ENCODE measurements around the gene TH. TPM values are rescaled to one million over a fixed set of nuclear protein-coding genes. Genes with fewer than 3 reads are reported as not detected.

The TH gene
- total and polyA plus RNA-seq, 9 donors, result 0.12 to 4.1 (median 0.97) TPM; not detected in 2

- Histone ChIP-seq H3K4me1 (ENCODE audit: insufficient read depth) (no peaks in the 10 kb centered on the region), H3K27ac (no peak overlapping the region), H3K4me3 (no peak overlapping the region), H3K27me3 (peaks cover 4% of the 10 kb centered on the region), H3K36me3 (no peaks in the 10 kb centered on the region), H3K9me3 (no peaks in the 10 kb centered on the region)
- no peak for DNase-seq
- intact Hi-C loops (cut with DNase I), result loop anchor here in 1 of 4 donors (10.0 kb wide), 1 partner anchor 218 kb away; no protein-coding TSS in a partner anchor
- TF ChIP-seq CTCF (IDR thresholded peaks at IDR 0.05), result no peak
- TF ChIP-seq POLR2A (IDR thresholded peaks at IDR 0.05), result no peak
- TF ChIP-seq EP300 (IDR thresholded peaks at IDR 0.05), result no peak
- 27 to 36% (median 29%) methylated on average over 5 of the region's 5 CpGs for WGBS, 3 donors
Observed at GRCh38 chr11:2142300-2142759, 29.3 kb downstream of the TH start.

DNA sequence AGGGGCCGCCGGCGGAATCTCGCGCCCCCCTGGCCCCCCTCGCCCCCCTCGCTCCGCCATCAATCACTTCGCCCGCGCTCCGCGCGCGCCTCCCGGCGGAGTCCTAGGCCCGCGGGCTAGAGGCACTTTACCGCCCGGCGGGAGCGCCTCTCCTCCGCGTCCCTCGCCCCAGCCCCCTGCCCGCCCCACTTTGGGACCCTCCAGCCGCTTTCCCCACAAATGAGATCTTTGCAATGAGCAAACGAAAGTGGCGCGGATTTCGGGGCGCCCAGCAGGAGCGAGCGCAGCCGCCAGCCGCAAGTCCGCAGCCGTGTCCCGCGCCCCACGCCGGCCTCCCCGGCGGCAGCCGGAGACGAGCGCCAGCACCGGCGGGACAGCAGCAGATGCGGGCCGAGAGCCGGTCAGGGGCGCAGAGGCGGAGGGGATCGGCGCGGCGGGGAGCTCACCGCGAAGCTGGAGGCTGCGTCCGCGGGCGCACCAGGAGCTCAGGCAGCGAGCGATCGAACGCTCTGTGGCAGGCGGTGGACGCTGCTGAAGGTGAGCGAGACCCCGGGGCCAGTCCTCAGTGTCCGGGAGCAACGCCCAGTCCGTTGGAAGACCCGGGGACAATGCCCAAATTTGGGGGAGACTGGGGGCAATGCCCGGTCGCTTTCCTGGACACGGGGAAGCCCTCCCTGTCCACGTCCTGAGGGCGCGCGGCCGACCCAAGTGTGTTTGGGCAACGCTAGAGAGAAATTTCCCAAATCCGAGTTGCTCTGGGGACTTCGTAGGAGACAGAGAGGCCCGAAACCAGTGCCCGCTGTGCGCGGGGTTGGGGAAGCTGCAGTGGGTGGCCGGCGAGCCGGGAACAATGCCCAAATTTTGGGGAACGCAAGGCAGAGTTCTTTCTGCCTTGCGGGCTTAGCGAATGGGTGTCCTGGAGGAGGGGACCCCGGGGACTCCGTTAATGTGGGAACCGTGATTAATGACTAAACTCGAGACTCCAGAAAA is 30.9 kb downstream of the TH start:
- DNase-seq, result no peak
- Histone ChIP-seq H3K36me3 (no peaks in the 10 kb centered on the region), H3K4me1 (ENCODE audit: insufficient read depth) (no peaks in the 10 kb centered on the region), H3K4me3 (no peak overlapping the region), H3K27ac (no peak overlapping the region), H3K9me3 (no peaks in the 10 kb centered on the region), H3K27me3 (peaks cover 4% of the 10 kb centered on the region)
- 8 to 9% (median 9%) methylated on average over 82 to 102 of the region's 102 CpGs for WGBS, 3 donors
- intact Hi-C loops (cut with DNase I), result loop anchor here in 1 of 4 donors (10.0 kb wide), 1 partner anchor 216 kb away; no protein-coding TSS in a partner anchor
- no peak for TF ChIP-seq POLR2A (IDR thresholded peaks at IDR 0.05)
- TF ChIP-seq CTCF (IDR thresholded peaks at IDR 0.05), result no peak
- no peak for TF ChIP-seq EP300 (IDR thresholded peaks at IDR 0.05)

DNA sequence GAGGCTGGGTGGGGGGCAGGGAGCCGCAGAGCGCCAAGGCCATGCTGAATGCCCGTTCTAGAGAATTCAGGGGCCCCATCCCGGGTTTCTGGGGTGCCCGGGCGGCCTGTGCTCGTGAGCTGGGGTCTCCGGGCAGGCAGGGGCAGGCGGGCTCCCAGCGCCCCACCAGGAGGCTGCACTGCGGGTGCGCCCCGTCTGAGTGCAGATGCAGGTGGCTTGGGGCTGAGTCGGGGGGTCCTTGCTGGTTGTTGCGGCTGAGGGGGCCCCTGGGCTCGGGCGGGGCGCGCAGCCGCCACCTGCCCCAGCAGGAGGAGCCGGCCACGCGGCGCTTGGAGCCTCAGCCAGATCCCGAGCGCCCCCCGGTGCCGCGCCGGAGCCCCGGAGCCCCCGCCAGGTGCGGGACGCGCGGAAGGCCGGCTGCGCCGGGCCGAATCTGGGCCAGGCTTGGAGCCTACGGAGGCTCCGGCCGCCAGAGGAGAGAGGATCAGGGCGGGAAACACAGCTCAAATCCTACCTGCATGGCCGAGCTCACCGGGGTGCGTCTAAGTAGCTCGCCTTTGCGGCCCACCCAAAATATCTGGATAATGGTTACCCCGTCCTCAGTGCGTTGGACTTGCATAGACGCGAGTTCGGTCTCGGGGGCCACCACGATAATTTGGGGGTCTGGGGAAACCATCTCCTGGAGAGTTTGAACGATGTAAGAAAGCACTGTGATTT is 31.8 kb downstream of the TH start:
- peak in 2 of 5 donors; percentile 35 to 63 for DNase-seq
- no peaks in the 10 kb centered on the region for H3K9me3 ChIP-seq
- no peak for TF ChIP-seq CTCF (IDR thresholded peaks at IDR 0.05)
- no peak for TF ChIP-seq POLR2A (IDR thresholded peaks at IDR 0.05)
- no peak for TF ChIP-seq EP300 (IDR thresholded peaks at IDR 0.05)
- intact Hi-C loops (cut with DNase I), result loop anchor here in 1 of 4 donors (5.0 to 10.0 kb wide), 2 partner anchors 37 to 215 kb away; no protein-coding TSS in a partner anchor
- no peak overlapping the region for H3K4me3 ChIP-seq
- 2% methylated on average over 33 to 57 of the region's 57 CpGs for WGBS, 3 donors
- H3K36me3 ChIP-seq, result no peaks in the 10 kb centered on the region
- no peak overlapping the region for H3K27ac ChIP-seq
- no peaks in the 10 kb centered on the region for H3K27me3 ChIP-seq
- no peaks in the 10 kb centered on the region for H3K4me1 ChIP-seq (ENCODE audit: insufficient read depth)

DNA sequence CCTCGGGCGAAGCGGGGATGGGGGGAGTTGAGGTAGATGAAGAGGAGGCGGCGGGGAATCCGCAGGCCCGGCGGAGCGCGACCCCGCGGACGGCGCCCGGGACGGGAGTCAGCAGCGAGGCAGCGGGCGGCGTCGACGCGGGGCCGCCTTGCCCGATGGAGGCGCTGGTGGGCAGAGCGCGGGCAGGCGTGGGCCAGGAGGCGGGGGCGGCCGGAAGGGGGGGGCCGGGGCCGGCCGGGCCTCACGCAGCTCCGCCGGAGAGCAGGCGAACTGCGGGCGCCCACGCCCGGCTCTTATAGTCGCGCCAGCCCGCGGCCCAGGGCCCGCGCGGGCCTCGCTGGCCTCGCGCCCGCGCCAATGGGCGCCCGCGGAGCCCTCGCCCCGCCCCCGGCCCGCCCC is 32.5 kb downstream of the TH start, which contains the start of gene IGF2:
Gene IGF2 (minus strand): TSS at position 267 of the 399 bp plus-strand sequence. CDS start 3,866 bp downstream, outside the sequence.
- 1 to 3% (median 1%) methylated on average over 6 to 60 of the region's 62 CpGs for WGBS, 3 donors
- peak within 1 kb of the TSS in 1 of 2 donors; percentile 17 for H3K27ac ChIP-seq

More for the DNA sequence above, 32.5 kb downstream of the TH start, which contains the start of gene IGF2:
- H3K27me3 ChIP-seq, result no peaks in the 10 kb centered on the region
- H3K4me1 ChIP-seq (ENCODE audit: insufficient read depth), result no peaks in the 10 kb centered on the region
- no peaks in the 10 kb centered on the region for H3K9me3 ChIP-seq
- H3K36me3 ChIP-seq, result no peaks in the 10 kb centered on the region
- H3K4me3 ChIP-seq, result peak within 1 kb of the TSS; percentile 30
- intact Hi-C loops (cut with DNase I), result loop anchor here in 1 of 4 donors (5.0 kb wide), 1 partner anchor 37 kb away; no protein-coding TSS in a partner anchor
- no peak for TF ChIP-seq POLR2A (IDR thresholded peaks at IDR 0.05)
- no peak for TF ChIP-seq CTCF (IDR thresholded peaks at IDR 0.05)
- TF ChIP-seq EP300 (IDR thresholded peaks at IDR 0.05), result no peak
- peak in 2 of 5 donors; percentile 36 to 61 for DNase-seq

Data from ovary (tissue), 9 donors.